Spleen (tissue), 11 donors: ENCODE measurements around the gene ATRN. TPM values are rescaled to one million over a fixed set of nuclear protein-coding genes. Genes with fewer than 3 reads are reported as not detected.
A peak's percentile ranks its signal among the peaks of the same experiment; 100 is the strongest.

Experiments
- DNase-seq: peaks from one replicate; pipeline ENCODE4 v3.0.0-alpha.2; 2020
- H3K27ac ChIP-seq, 8 donors: fragments of 200-600 bp; sonication (generic) in 7 of 8; 1 replicate in 4 of 8; 2 replicates in 4 of 8; pipeline versions ENCODE4 v1.5.0 to v1.8.0; 2016 to 2021; ENCODE audit warnings: inconsistent platforms in 4 of 8, mild to moderate bottlenecking in 4 of 8, moderate library complexity in 1 of 8
- H3K27me3 ChIP-seq, 7 donors: fragments of 200-600 bp; sonication (generic) in 6 of 7; replicated peaks in 1 of 7; 1 replicate in 4 of 7; 2 replicates in 3 of 7; pipeline versions ENCODE4 v1.5.0 to v1.8.0; 2016 to 2021; ENCODE audit warnings: inconsistent platforms in 3 of 7, mild to moderate bottlenecking in 1 of 7
- H3K36me3 ChIP-seq, 6 donors: fragments of 200-600 bp; sonication (generic) in 5 of 6; 1 replicate in 4 of 6; 2 replicates in 2 of 6; pipeline versions ENCODE4 v1.5.0 to v1.8.0; 2016 to 2021; ENCODE audit warnings: inconsistent platforms in 2 of 6
- H3K4me1 ChIP-seq, 6 donors: fragments of 200-600 bp; sonication (generic) in 5 of 6; 1 replicate in 3 of 6; 2 replicates in 3 of 6; pipeline versions ENCODE4 v1.5.0 to v1.8.0; 2016 to 2021; ENCODE audit warnings: inconsistent platforms in 3 of 6
- H3K4me3 ChIP-seq, 8 donors: fragments of 200-600 bp; sonication (generic) in 7 of 8; 1 replicate in 4 of 8; 2 replicates in 4 of 8; pipeline versions ENCODE4 v1.5.0 to v1.8.0; 2016 to 2021; ENCODE audit warnings: inconsistent platforms in 4 of 8, mild to moderate bottlenecking in 4 of 8, moderate library complexity in 2 of 8
- H3K9me3 ChIP-seq, 8 donors: fragments of 200-600 bp; sonication (generic) in 7 of 8; 1 replicate in 4 of 8; 2 replicates in 4 of 8; pipeline versions ENCODE4 v1.5.0 to v1.8.0; 2016 to 2021; ENCODE audit warnings: inconsistent platforms in 4 of 8
- POLR2A ChIP-seq, 3 donors: fragments of 450-650 bp; IDR thresholded peaks; one replicate each; pipeline ENCODE4 v1.5.1; 2017; ENCODE audit warnings: antibody characterized with exemption in 3 of 3, mild to moderate bottlenecking in 1 of 3
- POLR2AphosphoS5 ChIP-seq, 3 donors: sonication (generic); formaldehyde crosslinking; IDR thresholded peaks; one replicate each; pipeline ENCODE4 v1.5.1; 2017; ENCODE audit warnings: antibody characterized with exemption in 3 of 3
- WGBS, 5 donors: extraction: QIAGEN DNeasy Blood & Tissue Kit in 3 of 5; methylation state at CpG; one replicate each; pipeline versions ENCODE4 v1.1.5 to v1.1.7; 2013 to 2018; 5-methylcytosine and 5-hydroxymethylcytosine counted together
- intact Hi-C: fragments of 100-400 bp; cut with DNase I; formaldehyde crosslinking; loops from one replicate; pipeline ENCODE4 v1.15.0; 2023; ENCODE audit warnings: low total_unique reads
- polyA plus RNA-seq, 3 donors: library from polyadenylated mRNA; stranded (reverse); fragments of 200-250 nt; gene quantifications; one replicate each; pipeline ENCODE4 v1.2.1, GENCODE V29; 2013
- total RNA-seq, 7 donors: library from RNA; depleted of rRNA in 3 of 7; stranded (reverse); fragments of >200 nt in 3 of 7; fragmentation: NEBNext Ultra II Directional in 4 of 7; extraction: Animal tissue kit (Norgen Biotek cat#: 25700) in 4 of 7; gene quantifications; one replicate each; pipeline versions ENCODE4 v1.1.0 to v1.2.1, GENCODE V29; 2016 to 2021
- TF ChIP-seq, protein P1 (sequence below), 11 experiments: fragments of 200-600 bp in 7 of 11; fragments of 450-650 bp in 4 of 11; sonication (generic) in 4 of 11; IDR thresholded peaks in 8 of 11; conservative IDR thresholded peaks in 3 of 11; 1 replicate in 7 of 11; 2 replicates in 4 of 11; pipeline versions ENCODE4 v1.4.0 to v1.8.0; 2016 to 2021; ENCODE audit warnings: antibody characterized with exemption in 11 of 11, inconsistent platforms in 4 of 11, mild to moderate bottlenecking in 1 of 11
- donor health status: healthy with polysubstance abuse.
- donor health status: DM: no; HTN: no; CAD: no; lungs with moderate emphysema.
- donor health status: DM: no; HTN: no; CAD: no.
- donor health status: Bipolar disorder and iron deficiency.
- donor health status: healthy.
- donor health status: DM: no; HTN: no; CAD: no.
- donor health status: DM: yes; HTN: yes; CAD: no.

The ATRN gene
- total and polyA plus RNA-seq, 10 donors: 1.8 to 49.9 (median 27.6) TPM

DNA sequence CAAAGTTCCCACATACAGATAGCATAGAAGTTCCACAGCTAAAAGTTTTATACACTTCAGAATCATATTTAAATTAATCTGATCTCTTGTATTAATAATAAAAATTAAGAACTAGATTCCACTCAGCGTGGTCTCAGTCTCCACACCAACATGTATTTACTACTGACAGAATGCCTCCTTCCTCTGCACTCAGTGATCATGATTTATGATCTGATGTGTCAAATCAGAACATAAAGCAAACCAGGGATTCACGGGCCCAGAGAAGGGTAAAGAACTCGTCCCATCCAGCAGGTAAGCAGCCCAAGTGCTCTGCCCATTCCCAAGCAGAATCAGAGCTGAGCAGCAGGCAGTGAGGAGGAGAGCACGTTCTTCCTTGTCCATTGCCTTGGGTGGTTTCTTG is 14.2 kb upstream of the ATRN start:
- Histone ChIP-seq H3K9me3 (no peaks in the 10 kb centered on the region), H3K4me1 (peaks cover 0 to 7% (median 0%) of the 10 kb centered on the region in 6 donors), H3K36me3 (no peaks in the 10 kb centered on the region), H3K27ac (no peak overlapping the region), H3K27me3 (no peaks in the 10 kb centered on the region), H3K4me3 (no peak overlapping the region)
- no peak for DNase-seq
- WGBS, 5 donors: 60 to 75% (median 66%) methylated on average over 4 of the region's 4 CpGs
- TF ChIP-seq POLR2A (IDR thresholded peaks at IDR 0.05): no peak
- TF ChIP-seq, protein P1, sequence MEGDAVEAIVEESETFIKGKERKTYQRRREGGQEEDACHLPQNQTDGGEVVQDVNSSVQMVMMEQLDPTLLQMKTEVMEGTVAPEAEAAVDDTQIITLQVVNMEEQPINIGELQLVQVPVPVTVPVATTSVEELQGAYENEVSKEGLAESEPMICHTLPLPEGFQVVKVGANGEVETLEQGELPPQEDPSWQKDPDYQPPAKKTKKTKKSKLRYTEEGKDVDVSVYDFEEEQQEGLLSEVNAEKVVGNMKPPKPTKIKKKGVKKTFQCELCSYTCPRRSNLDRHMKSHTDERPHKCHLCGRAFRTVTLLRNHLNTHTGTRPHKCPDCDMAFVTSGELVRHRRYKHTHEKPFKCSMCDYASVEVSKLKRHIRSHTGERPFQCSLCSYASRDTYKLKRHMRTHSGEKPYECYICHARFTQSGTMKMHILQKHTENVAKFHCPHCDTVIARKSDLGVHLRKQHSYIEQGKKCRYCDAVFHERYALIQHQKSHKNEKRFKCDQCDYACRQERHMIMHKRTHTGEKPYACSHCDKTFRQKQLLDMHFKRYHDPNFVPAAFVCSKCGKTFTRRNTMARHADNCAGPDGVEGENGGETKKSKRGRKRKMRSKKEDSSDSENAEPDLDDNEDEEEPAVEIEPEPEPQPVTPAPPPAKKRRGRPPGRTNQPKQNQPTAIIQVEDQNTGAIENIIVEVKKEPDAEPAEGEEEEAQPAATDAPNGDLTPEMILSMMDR (IDR thresholded peaks at IDR 0.05 in 8 of 11, conservative IDR thresholded peaks at IDR 0.05 in 3 of 11): no peak
- TF ChIP-seq POLR2AphosphoS5 (IDR thresholded peaks at IDR 0.05): no peak
- intact Hi-C loops: no loop called here

DNA sequence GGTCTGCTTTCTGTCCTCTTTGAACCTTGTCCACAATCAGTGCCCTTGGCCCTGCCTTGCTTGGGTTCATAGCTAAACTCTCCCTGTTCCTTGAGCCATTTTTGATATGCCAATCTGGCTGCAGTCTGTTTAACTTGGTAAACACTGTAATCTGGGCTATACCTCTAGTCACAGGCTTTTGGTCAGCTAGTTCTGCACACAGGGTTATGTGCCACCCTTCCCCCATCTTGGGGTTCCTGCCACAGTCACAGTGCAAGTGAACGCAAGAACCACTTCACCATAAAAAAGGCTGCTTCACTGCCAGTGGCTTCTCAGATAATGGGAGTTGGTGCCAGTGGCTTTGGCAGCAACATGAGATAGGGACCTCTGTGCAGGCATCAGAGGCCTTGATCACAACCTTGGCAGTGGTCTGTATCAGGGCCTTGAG is 10.9 kb upstream of the ATRN start:
- Histone ChIP-seq H3K36me3 (no peaks in the 10 kb centered on the region), H3K9me3 (no peaks in the 10 kb centered on the region), H3K4me1 (peaks cover 0 to 7% (median 0%) of the 10 kb centered on the region in 6 donors), H3K27ac (peak overlapping the region in 1 of 8 donors; percentile 44), H3K27me3 (no peaks in the 10 kb centered on the region), H3K4me3 (no peak overlapping the region)
- TF ChIP-seq POLR2AphosphoS5 (IDR thresholded peaks at IDR 0.05) (no peak), POLR2A (IDR thresholded peaks at IDR 0.05) (no peak)
- TF ChIP-seq, protein P1 (IDR thresholded peaks at IDR 0.05 in 8 of 11, conservative IDR thresholded peaks at IDR 0.05 in 3 of 11): no peak
- 50 to 80% (median 77%) methylated on average over 1 of the region's 1 CpG for WGBS, 5 donors
- intact Hi-C loops: no loop called here
- DNase-seq: no peak

DNA sequence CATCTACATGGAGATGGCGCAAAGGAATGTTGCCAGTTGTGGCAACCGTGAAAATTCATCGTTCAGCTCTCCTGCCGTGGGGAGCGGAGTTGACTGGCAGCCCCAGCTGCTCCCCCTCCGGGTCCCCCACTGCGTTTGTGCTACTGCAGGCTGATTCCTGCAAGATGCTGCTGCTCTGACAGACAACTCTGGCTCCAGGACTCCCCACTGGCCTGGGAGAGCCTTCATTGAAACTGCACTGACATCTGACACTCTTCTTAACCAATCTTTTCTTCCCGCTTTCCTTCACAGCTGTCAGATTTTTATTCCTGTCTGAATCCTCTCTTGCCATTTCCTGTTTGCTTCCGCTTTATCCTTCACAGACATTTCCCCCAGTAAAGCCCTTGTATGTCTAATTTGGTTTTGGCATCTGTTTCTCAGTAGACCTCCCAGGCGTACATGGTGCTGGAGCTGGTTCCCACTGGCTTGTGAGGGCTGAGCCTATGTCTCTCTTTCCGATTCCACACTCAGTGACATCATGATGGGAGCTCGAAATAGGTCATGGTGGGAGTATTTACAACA is 9.5 kb upstream of the ATRN start:
- H3K4me3 ChIP-seq: no peak overlapping the region
- no peak for DNase-seq

DNA sequence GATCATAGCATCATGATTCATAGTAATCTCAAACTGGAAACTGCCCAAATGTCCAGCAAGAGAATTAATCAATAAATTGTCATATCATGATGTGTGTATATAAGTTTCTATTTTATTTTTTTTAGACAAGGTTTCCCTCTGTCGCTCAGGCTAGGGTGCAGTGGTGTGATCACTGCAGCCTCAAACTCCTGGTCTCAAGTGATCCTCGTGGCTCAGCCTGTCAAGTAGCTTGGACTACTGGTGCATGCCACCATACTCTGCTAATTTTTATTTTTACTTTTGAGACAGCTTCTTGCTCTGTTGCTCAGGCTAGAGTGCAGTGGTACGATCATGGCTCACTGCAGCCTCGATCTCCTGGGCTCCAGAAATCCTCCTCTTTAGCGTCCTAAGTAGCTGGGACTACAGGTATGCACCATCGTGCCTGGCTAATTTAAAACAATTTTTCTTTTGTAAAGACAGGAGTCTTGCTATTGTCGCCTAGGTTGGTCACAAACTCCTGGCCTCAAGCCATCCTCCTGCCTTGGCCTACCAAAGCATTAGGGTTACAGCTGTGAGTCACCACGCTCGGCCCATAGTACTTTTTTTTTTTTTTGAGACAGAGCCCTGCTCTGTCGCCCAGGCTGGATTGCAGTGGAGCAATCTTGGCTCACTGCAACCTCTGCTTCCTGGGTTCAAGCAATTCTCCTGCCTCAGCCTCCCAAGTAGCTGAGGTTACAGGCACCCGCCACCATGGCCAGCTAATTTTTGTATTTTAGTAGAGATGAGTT is 8.7 kb upstream of the ATRN start:
- Histone ChIP-seq H3K4me3 (no peak overlapping the region), H3K9me3 (no peaks in the 10 kb centered on the region), H3K36me3 (no peaks in the 10 kb centered on the region), H3K27me3 (no peaks in the 10 kb centered on the region), H3K27ac (no peak overlapping the region), H3K4me1 (peaks cover 0 to 7% (median 0%) of the 10 kb centered on the region in 6 donors)
- intact Hi-C loops: no loop called here
- 90 to 93% (median 91%) methylated on average over 11 of the region's 11 CpGs for WGBS, 5 donors
- TF ChIP-seq POLR2A (IDR thresholded peaks at IDR 0.05): no peak
- no peak for TF ChIP-seq POLR2AphosphoS5 (IDR thresholded peaks at IDR 0.05)
- TF ChIP-seq, protein P1 (IDR thresholded peaks at IDR 0.05 in 8 of 11, conservative IDR thresholded peaks at IDR 0.05 in 3 of 11): no peak
- DNase-seq: no peak

More for the DNA sequence above, 9.5 kb upstream of the ATRN start:
- TF ChIP-seq, protein P1 (IDR thresholded peaks at IDR 0.05 in 8 of 11, conservative IDR thresholded peaks at IDR 0.05 in 3 of 11): no peak
- TF ChIP-seq POLR2A (IDR thresholded peaks at IDR 0.05): no peak
- 49 to 72% (median 62%) methylated on average over 12 of the region's 12 CpGs for WGBS, 5 donors
- Histone ChIP-seq H3K4me1 (peaks cover 0 to 7% (median 0%) of the 10 kb centered on the region in 6 donors), H3K27me3 (no peaks in the 10 kb centered on the region), H3K36me3 (no peaks in the 10 kb centered on the region), H3K27ac (peak overlapping the region in 1 of 8 donors; percentile 22), H3K9me3 (no peaks in the 10 kb centered on the region)
- intact Hi-C loops: no loop called here
